GM18517 (cell line): ENCODE measurements around the gene KMT5B.

Experiments
- ATAC-seq: cut with Tn5 transposase; IDR thresholded peaks from one replicate; pipeline ENCODE4 v1.9.1; 2021; ENCODE audit warnings: mild to moderate bottlenecking, moderate library complexity; ENCODE audit not compliant: unreplicated experiment

KMT5B gene

GRCh38 chr11:68146704-68147474, 66.2 kb downstream of the KMT5B start:
- ATAC-seq = no peak

GRCh38 chr11:68146010-68146540, 67.0 kb downstream of the KMT5B start:
- ATAC-seq = no peak

- ATAC-seq = no peak
These were observed 67.8 kb downstream of the KMT5B start for GRCh38 chr11:68145120-68145866.

- ATAC-seq = no peak
These were observed 69.8 kb downstream of the KMT5B start for GRCh38 chr11:68143310-68143689.

GRCh38 chr11:68142441-68143309, 70.4 kb downstream of the KMT5B start:
- ATAC-seq = no peak

GRCh38 chr11:68142028-68142412, 71.1 kb downstream of the KMT5B start:
- ATAC-seq = no peak

GRCh38 chr11:68141246-68142027, 71.7 kb downstream of the KMT5B start:
- ATAC-seq = no peak

GRCh38 chr11:68140496-68141245, 72.4 kb downstream of the KMT5B start:
- ATAC-seq = no peak

GRCh38 chr11:68138237-68138636, 74.9 kb downstream of the KMT5B start:
- no peak for ATAC-seq

- ATAC-seq = no peak
These were observed 75.3 kb downstream of the KMT5B start for GRCh38 chr11:68137833-68138232.

GRCh38 chr11:68136866-68137265, 76.2 kb downstream of the KMT5B start:
- no peak for ATAC-seq

- ATAC-seq = no peak
These were observed 77.9 kb downstream of the KMT5B start for GRCh38 chr11:68135161-68135560.

- no peak for ATAC-seq
These were observed 79.3 kb downstream of the KMT5B start for GRCh38 chr11:68133761-68134160.

GRCh38 chr11:68130121-68130520, 83.0 kb downstream of the KMT5B start:
- no peak for ATAC-seq

- no peak for ATAC-seq
These were observed 84.3 kb downstream of the KMT5B start for GRCh38 chr11:68128682-68129327.

- no peak for ATAC-seq
These were observed 85.1 kb downstream of the KMT5B start for GRCh38 chr11:68127714-68128681.

- ATAC-seq = no peak
These were observed 87.9 kb downstream of the KMT5B start for GRCh38 chr11:68125164-68125563.

- ATAC-seq = no peak
These were observed 90.1 kb downstream of the KMT5B start for GRCh38 chr11:68122936-68123539.
